HL-60 (cell line): ENCODE data around the gene KANSL1.

Source experiments
- CTCF ChIP-seq: IDR thresholded peaks from one replicate; pipeline ENCODE4 v1.5.1; 2011; ENCODE audit warnings: low read length, control low read depth, inconsistent platforms; ENCODE audit not compliant: insufficient read depth
- SPI1 ChIP-seq: IDR thresholded peaks from 2 replicates; pipeline ENCODE4 v1.6.1; 2012; ENCODE audit warnings: low read depth, mild to moderate bottlenecking, borderline replicate concordance

- TF ChIP-seq CTCF (no peak), SPI1 (no peak)
These were observed 147.6 kb downstream of the KANSL1 start for GRCh38 chr17:46045639-46046038.
